AG09309 (cell line): ENCODE measurements around the gene WDR19.
"Not testable (repeated sequence)": the region's sequence is repeated elsewhere in the genome, so short reads cannot be mapped to it uniquely, and the experiment has no call there.

Source experiments
- DNase-seq: peaks from one replicate; pipeline ENCODE4 v3.0.0-alpha.2; 2010; ENCODE audit warnings: low read depth
- H3K4me3 ChIP-seq: 2 replicates; pipeline ENCODE4 v1.5.1; 2011; ENCODE audit warnings: mild to moderate bottlenecking, low read depth, low read length, moderate library complexity; ENCODE audit not compliant: control insufficient read depth
- CTCF ChIP-seq: IDR thresholded peaks from 2 replicates; pipeline ENCODE4 v1.5.1; 2011; ENCODE audit warnings: mild to moderate bottlenecking, low read depth, low read length, inconsistent platforms; ENCODE audit not compliant: insufficient read depth, control insufficient read depth; ENCODE audit errors: missing control alignments

The WDR19 gene

GRCh38 chr4:39181905-39182638 is at the start of gene WDR19:
WDR19 (plus strand) TSS chr4:39182529; CDS start chr4:39182558, 29 bp downstream.
- H3K4me3 ChIP-seq: peak within 1 kb of the TSS; percentile 62
- DNase-seq: peak; percentile 97
- peak; percentile 51 for TF ChIP-seq CTCF

- no peak for DNase-seq
- H3K4me3 ChIP-seq: no peak overlapping the region
- no peak for TF ChIP-seq CTCF
Observed at GRCh38 chr4:39133623-39134022, 48.7 kb upstream of the WDR19 start.

GRCh38 chr4:39134683-39135306 is 47.5 kb upstream of the WDR19 start:
- DNase-seq: no peak
- TF ChIP-seq CTCF: no peak
- H3K4me3 ChIP-seq: no peak overlapping the region

- not testable (repeated sequence) for DNase-seq, H3K4me3 ChIP-seq
Observed at GRCh38 chr4:39138227-39138626, 44.1 kb upstream of the WDR19 start.

- no peak overlapping the region for H3K4me3 ChIP-seq
- DNase-seq: no peak
- TF ChIP-seq CTCF: no peak
Observed at GRCh38 chr4:39146211-39146610, 36.1 kb upstream of the WDR19 start.

- TF ChIP-seq CTCF: no peak
- DNase-seq: no peak
- H3K4me3 ChIP-seq: no peak overlapping the region
Observed at GRCh38 chr4:39154009-39154408, 28.3 kb upstream of the WDR19 start.

GRCh38 chr4:39157520-39157919 is 24.8 kb upstream of the WDR19 start:
- TF ChIP-seq CTCF: no peak
- no peak for DNase-seq
- H3K4me3 ChIP-seq: no peak overlapping the region
